K562 treated with DMSO at 1 percent for 4 hours (cell line): Measurements from ENCODE around the gene SLC35G2. TPM values are rescaled to one million over a fixed set of nuclear protein-coding genes. Genes with fewer than 3 reads are reported as not detected.

Source experiments
- total RNA-seq: library from RNA; unstranded; fragments of 300-600 nt; gene quantifications from 2 replicates; pipeline ENCODE4 v1.2.3, GENCODE V29; 2022; ENCODE audit not compliant: insufficient read depth

The SLC35G2 gene
- total RNA-seq = 3.0 and 4.7 TPM in 2 replicates

GRCh38 chr3:136818769-136819391, at the start of gene SLC35G2:
TSS of gene SLC35G2 (plus strand) at chr3:136819126. CDS start at chr3:136854461, 35,335 bp downstream.

GRCh38 chr3:136861890-136862616, 43.1 kb downstream of the SLC35G2 start, which contains the start of gene NCK1:
TSS of gene NCK1 (plus strand) at chr3:136862208. CDS start at chr3:136928002, 65,794 bp downstream.

Other genes with a start within 250 kb of the SLC35G2 start
- gene STAG1, start 66.7 kb upstream of the SLC35G2 start, total RNA-seq = 4.2 and 5.7 TPM in 2 replicates
- gene NCK1, start 43.1 kb downstream of the SLC35G2 start, total RNA-seq = 9.2 and 16.8 TPM in 2 replicates
- 32.6 and 49.1 TPM in 2 replicates for gene IL20RB, start 138.9 kb downstream of the SLC35G2 start, total RNA-seq